GM23338 (cell line): Measurements from ENCODE around the gene DUS4L. TPM values are rescaled to one million over a fixed set of nuclear protein-coding genes. Genes with fewer than 3 reads are reported as not detected.

Experiments used
- ATAC-seq: fragments of 200-7000 bp; cut with Tn5 transposase; 3 replicates; pipeline ENCODE4 v1.9.1; 2020
- DNase-seq: peaks from one replicate; pipeline ENCODE4 v3.0.0-alpha.2; 2015; ENCODE audit warnings: low spot score
- H2AFZ ChIP-seq: fragments of 200-600 bp; sonication (generic); 2 replicates; pipeline ENCODE4 v1.8.0; 2016; ENCODE audit warnings: antibody characterized with exemption, mild to moderate bottlenecking, moderate library complexity
- H3F3A ChIP-seq: fragments of 200-600 bp; sonication (generic); replicated peaks from 2 replicates; pipeline ENCODE4 v1.8.0; 2017; ENCODE audit warnings: antibody characterized with exemption, mixed run types, low read depth
- H3K27ac ChIP-seq: fragments of 200-600 bp; sonication (generic); 2 replicates; pipeline ENCODE4 v1.6.1; 2016; ENCODE audit warnings: low read depth
- H3K27me3 ChIP-seq: fragments of 200-600 bp; sonication (generic); 2 replicates; pipeline ENCODE4 v1.8.0; 2016; ENCODE audit warnings: mild to moderate bottlenecking, mixed run types, moderate library complexity; ENCODE audit not compliant: insufficient read depth
- H3K36me3 ChIP-seq: fragments of 200-600 bp; sonication (generic); 2 replicates; pipeline ENCODE4 v1.8.0; 2016; ENCODE audit warnings: mild to moderate bottlenecking; ENCODE audit not compliant: insufficient read depth
- H3K4me1 ChIP-seq: fragments of 200-600 bp; sonication (generic); 2 replicates; pipeline ENCODE4 v1.8.0; 2016; ENCODE audit warnings: mild to moderate bottlenecking, moderate library complexity; ENCODE audit not compliant: insufficient read depth
- H3K4me2 ChIP-seq: fragments of 200-600 bp; sonication (generic); 2 replicates; pipeline ENCODE4 v1.7.1; 2017; ENCODE audit warnings: mixed run types
- H3K4me3 ChIP-seq: fragments of 200-600 bp; sonication (generic); 2 replicates; pipeline ENCODE4 v1.6.1; 2016; ENCODE audit warnings: mixed run types
- H3K79me2 ChIP-seq: fragments of 200-600 bp; sonication (generic); replicated peaks from 2 replicates; pipeline ENCODE4 v1.8.0; 2017; ENCODE audit warnings: mild to moderate bottlenecking; ENCODE audit not compliant: insufficient read depth
- H3K9me2 ChIP-seq: fragments of 200-600 bp; sonication (generic); 2 replicates; pipeline ENCODE4 v1.8.0; 2017; ENCODE audit not compliant: insufficient read depth
- H4K20me1 ChIP-seq: fragments of 200-600 bp; sonication (generic); replicated peaks from 2 replicates; pipeline ENCODE4 v1.8.0; 2017; ENCODE audit warnings: mild to moderate bottlenecking; ENCODE audit not compliant: insufficient read depth
- H3K27ac Mint-ChIP-seq: 2 replicates; pipeline ENCODE4 v1.8.0; 2020; ENCODE audit warnings: inconsistent platforms, mild to moderate bottlenecking, moderate library complexity, mixed read lengths
- H3K27me3 Mint-ChIP-seq: 3 replicates; pipeline ENCODE4 v1.8.0; 2022; ENCODE audit warnings: low read depth, mild to moderate bottlenecking, moderate library complexity, mixed read lengths, inconsistent platforms; ENCODE audit not compliant: insufficient read depth, poor library complexity
- H3K36me3 Mint-ChIP-seq: 3 replicates; pipeline ENCODE4 v1.8.0; 2021; ENCODE audit warnings: low read depth, mild to moderate bottlenecking, inconsistent platforms, moderate library complexity, mixed read lengths
- H3K4me1 Mint-ChIP-seq: 3 replicates; pipeline ENCODE4 v1.8.0; 2020; ENCODE audit warnings: mild to moderate bottlenecking, inconsistent platforms, mixed read lengths
- H3K4me3 Mint-ChIP-seq: 3 replicates; pipeline ENCODE4 v1.8.0; 2021; ENCODE audit warnings: moderate library complexity, mild to moderate bottlenecking, inconsistent platforms, mixed read lengths
- H3K9me3 Mint-ChIP-seq: 3 replicates; pipeline ENCODE4 v1.8.0; 2020; ENCODE audit warnings: moderate library complexity, mild to moderate bottlenecking, inconsistent platforms, mixed read lengths
- CREB1 ChIP-seq: fragments of 250-450 bp; sonication (Bioruptor Pico); IDR thresholded peaks from 2 replicates; pipeline ENCODE4 v1.5.0; 2020; ENCODE audit warnings: low read depth, mild to moderate bottlenecking, moderate library complexity
- CTCF ChIP-seq, 2 experiments: fragments of 200-600 bp in 1 of 2; sonication (generic) in 1 of 2; conservative IDR thresholded peaks; 2 replicates each; pipeline versions ENCODE4 v1.5.1 to v1.6.1; 2016 to 2017; ENCODE audit warnings: antibody characterized with exemption in 2 of 2, low read depth in 2 of 2, mild to moderate bottlenecking in 2 of 2, moderate library complexity in 1 of 2
- ETS1 ChIP-seq: IDR thresholded peaks from 2 replicates; pipeline ENCODE4 v1.6.1; 2016; ENCODE audit warnings: antibody characterized with exemption
- EZH2 ChIP-seq: fragments of 200-600 bp; sonication (generic); IDR thresholded peaks from one replicate; pipeline ENCODE4 v1.8.0; 2017; ENCODE audit warnings: antibody characterized with exemption, mild to moderate bottlenecking, low read depth; ENCODE audit not compliant: unreplicated experiment
- EZH2phosphoT487 ChIP-seq: fragments of 200-600 bp; sonication (generic); IDR thresholded peaks from one replicate; pipeline ENCODE4 v1.8.1; 2018; ENCODE audit warnings: antibody characterized with exemption; ENCODE audit not compliant: unreplicated experiment
- JUNB ChIP-seq: IDR thresholded peaks from one replicate; pipeline ENCODE4 v1.6.1; 2016; ENCODE audit warnings: antibody characterized with exemption; ENCODE audit not compliant: unreplicated experiment
- POLR2AphosphoS5 ChIP-seq: IDR thresholded peaks from 2 replicates; pipeline ENCODE4 v1.6.1; 2016; ENCODE audit warnings: antibody characterized with exemption, low read depth
- REST ChIP-seq: IDR thresholded peaks from one replicate; pipeline ENCODE4 v1.6.1; 2018; ENCODE audit warnings: antibody characterized with exemption; ENCODE audit not compliant: unreplicated experiment
- STAT1 ChIP-seq: IDR thresholded peaks from one replicate; pipeline ENCODE4 v1.6.1; 2016; ENCODE audit warnings: antibody characterized with exemption; ENCODE audit not compliant: unreplicated experiment
- ZNF114 ChIP-seq: fragments of 250-450 bp; sonication (Bioruptor Pico); IDR thresholded peaks from 2 replicates; pipeline ENCODE4 v1.5.0; 2020; ENCODE audit warnings: mild to moderate bottlenecking, moderate library complexity
- ZNF331 ChIP-seq: fragments of 250-450 bp; sonication (Bioruptor Pico); IDR thresholded peaks from 2 replicates; pipeline ENCODE4 v1.5.0; 2020; ENCODE audit warnings: low read depth, mild to moderate bottlenecking, moderate library complexity
- ZNF462 ChIP-seq: fragments of 250-450 bp; sonication (Bioruptor Pico); IDR thresholded peaks from 2 replicates; pipeline ENCODE4 v1.5.0; 2020; ENCODE audit warnings: mild to moderate bottlenecking, moderate library complexity
- polyA plus RNA-seq: library from polyadenylated mRNA; unstranded; fragments of >200 nt; fragmentation: Nextera tagmentation; extraction: Ambion mirVana; gene quantifications from 2 replicates; pipeline ENCODE4 v1.2.1, GENCODE V29; 2016
- total RNA-seq: library from RNA; depleted of rRNA; stranded (reverse); fragments of >200 nt; shearing (Covaris generic); gene quantifications from 2 replicates; pipeline ENCODE4 v1.2.3, GENCODE V29; 2014

DUS4L gene
- total and polyA plus RNA-seq, 2 experiments from 2014 or later = 16.7 to 22.9 TPM

GRCh38 chr7:107530751-107531150 is 33.0 kb upstream of the DUS4L start (continued):
- no peak for TF ChIP-seq REST

GRCh38 chr7:107534139-107534538 is 29.6 kb upstream of the DUS4L start:
- H3K27me3 Mint-ChIP-seq = no peaks in the 10 kb centered on the region
- no peak for TF ChIP-seq JUNB
- TF ChIP-seq ETS1 = no peak
- TF ChIP-seq ZNF114 (CRISPR knock-in tag) = no peak
- no peak for TF ChIP-seq EZH2
- no peak for TF ChIP-seq POLR2AphosphoS5
- no peak for TF ChIP-seq ZNF462 (CRISPR knock-in tag)
- TF ChIP-seq CTCF (conservative IDR thresholded peaks at IDR 0.05; ENCODE audit: low read depth in 2 of 2) = no peak
- no peak for TF ChIP-seq ZNF331 (CRISPR knock-in tag)
- no peak for TF ChIP-seq EZH2phosphoT487
- no peak for TF ChIP-seq CREB1
- TF ChIP-seq STAT1 = no peak

More at GRCh38 chr7:107534139-107534538, 29.6 kb upstream of the DUS4L start:
- no peak overlapping the region for H3K27ac ChIP-seq
- Mint-ChIP-seq H3K27ac (no peak overlapping the region), H3K4me3 (no peak overlapping the region), H3K9me3 (no peaks in the 10 kb centered on the region; the same call in 2 of the 3 replicates), H3K36me3 (peaks cover 27% of the 10 kb centered on the region), H3K4me1 (peaks cover 14% of the 10 kb centered on the region)
- no peaks in the 10 kb centered on the region for H3K27me3 ChIP-seq
- H3K4me3 ChIP-seq = no peak overlapping the region
- H3K4me2 ChIP-seq = no peak overlapping the region
- peaks cover 57% of the 10 kb centered on the region for H3K79me2 ChIP-seq
- no peaks in the 10 kb centered on the region for H3K9me2 ChIP-seq
- H3K4me1 ChIP-seq = peaks cover 9% of the 10 kb centered on the region
- H2AFZ ChIP-seq = no peak overlapping the region
- H3K36me3 ChIP-seq = no peaks in the 10 kb centered on the region
- ATAC-seq (no peak), DNase-seq (no peak)
- H4K20me1 ChIP-seq = peaks cover 3% of the 10 kb centered on the region; the same call in 1 of the 2 replicates
- H3F3A ChIP-seq = no peaks in the 10 kb centered on the region
